ENCODE data around the gene NAV2.

NAV2 gene

GRCh38 chr11:19827399-19828135, 114.9 kb downstream of the NAV2 start:
- no peak for TF ChIP-seq CTCF (IDR thresholded peaks at IDR 0.05; ENCODE audit: low read depth, low read length, missing control alignments)
- no peak overlapping the region for H3K27ac ChIP-seq
- no peaks in the 10 kb centered on the region for H3K36me3 ChIP-seq (replicated peaks)
- no peak overlapping the region for H3K4me3 ChIP-seq (ENCODE audit: low read depth, low read length)
- no peaks in the 10 kb centered on the region for H3K27me3 ChIP-seq (replicated peaks)
- in situ Hi-C loops (cut with HindIII; ENCODE audit: low pct_ligation_motif_present, low sequenced_read_pairs) = no loop called here
- DNase-seq = no peak

DNA sequence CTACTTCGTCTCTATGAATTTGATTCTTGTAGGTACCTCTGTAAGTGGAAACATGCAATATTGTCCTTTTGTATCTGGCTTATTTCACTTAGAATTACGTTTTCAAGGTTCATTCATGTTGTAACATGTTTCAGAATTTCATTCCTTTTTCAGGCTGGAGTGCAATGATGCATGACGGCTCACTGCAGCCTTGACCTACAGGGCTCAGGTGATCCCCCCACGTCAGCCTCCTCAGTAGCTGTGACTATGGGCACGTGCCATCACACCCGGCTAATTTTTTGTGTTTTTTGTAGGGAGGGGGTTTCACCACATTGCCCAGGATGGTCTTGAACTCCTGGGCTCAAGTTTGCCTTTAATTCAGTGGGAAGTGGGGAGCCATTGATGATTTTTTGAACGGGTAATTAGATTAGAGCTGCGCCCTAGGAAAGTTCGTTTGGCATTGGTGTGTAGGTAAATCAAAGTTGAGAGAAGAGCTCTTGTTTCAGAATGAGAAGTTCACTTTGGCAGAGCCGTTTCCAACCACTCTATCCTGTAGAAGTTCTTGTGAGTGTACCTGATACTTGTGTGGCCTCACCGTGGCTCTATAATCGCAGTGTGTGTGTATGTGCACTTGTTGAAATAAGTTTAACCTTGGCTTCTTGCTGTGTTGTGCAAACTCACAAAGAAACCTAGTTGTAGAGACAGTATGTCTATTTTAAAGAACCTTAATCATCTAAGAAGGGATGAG, 115.9 kb downstream of the NAV2 start:
- no peaks in the 10 kb centered on the region for H3K27me3 ChIP-seq (replicated peaks)
- in situ Hi-C loops (cut with HindIII; ENCODE audit: low pct_ligation_motif_present, low sequenced_read_pairs) = no loop called here
- DNase-seq = no peak
- H3K36me3 ChIP-seq (replicated peaks) = peaks cover 4% of the 10 kb centered on the region
- H3K27ac ChIP-seq = no peak overlapping the region
- H3K4me3 ChIP-seq (ENCODE audit: low read depth, low read length) = no peak overlapping the region
- TF ChIP-seq CTCF (IDR thresholded peaks at IDR 0.05; ENCODE audit: low read depth, low read length, missing control alignments) = no peak

DNA sequence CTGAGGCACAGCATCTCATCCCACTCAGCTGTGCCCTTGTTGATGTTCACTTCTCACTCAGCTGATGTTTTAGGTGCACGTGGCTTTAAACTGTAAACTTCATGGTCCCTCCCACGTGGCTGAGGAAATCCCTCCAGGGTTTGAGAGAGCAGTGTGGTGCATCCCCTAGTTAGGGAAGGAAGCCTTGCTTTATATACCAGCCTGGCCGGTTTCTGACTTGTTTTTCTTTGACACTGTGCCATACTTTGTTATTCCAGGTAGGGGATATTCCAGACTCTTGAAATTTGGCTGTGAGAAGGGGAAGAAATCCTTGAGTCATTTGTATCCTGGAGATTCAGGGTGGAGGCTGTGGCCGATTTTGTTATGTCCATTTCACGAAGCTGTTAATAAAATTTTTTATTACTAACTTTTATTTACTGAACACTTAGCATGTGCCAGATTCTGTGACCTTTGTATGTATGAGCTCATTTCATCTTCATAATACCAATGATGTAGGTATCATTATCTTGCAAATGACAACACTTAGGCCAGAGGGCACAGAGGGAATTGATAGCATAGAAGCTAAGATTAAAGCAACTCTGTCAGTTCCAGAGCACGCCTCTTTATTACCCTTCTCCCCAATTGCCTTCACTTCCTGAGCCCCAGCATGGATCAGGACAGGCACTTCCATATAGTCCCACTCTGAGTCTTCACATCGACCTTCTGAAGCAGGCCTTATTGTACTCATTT, 116.6 kb downstream of the NAV2 start:
- no peaks in the 10 kb centered on the region for H3K27me3 ChIP-seq (replicated peaks)
- peaks cover 6% of the 10 kb centered on the region for H3K36me3 ChIP-seq (replicated peaks)
- in situ Hi-C loops (cut with HindIII; ENCODE audit: low pct_ligation_motif_present, low sequenced_read_pairs) = no loop called here

GRCh38 chr11:19832086-19832750, 119.6 kb downstream of the NAV2 start:
- TF ChIP-seq CTCF (IDR thresholded peaks at IDR 0.05; ENCODE audit: low read depth, low read length, missing control alignments) = no peak
- H3K36me3 ChIP-seq (replicated peaks) = peaks cover 6% of the 10 kb centered on the region
- in situ Hi-C loops (cut with HindIII; ENCODE audit: low pct_ligation_motif_present, low sequenced_read_pairs) = no loop called here
- no peak overlapping the region for H3K4me3 ChIP-seq (ENCODE audit: low read depth, low read length)
- no peaks in the 10 kb centered on the region for H3K27me3 ChIP-seq (replicated peaks)
- H3K27ac ChIP-seq = no peak overlapping the region
- no peak for DNase-seq

More for the DNA sequence above, 116.6 kb downstream of the NAV2 start:
- Histone ChIP-seq H3K4me3 (ENCODE audit: low read depth, low read length) (no peak overlapping the region), H3K27ac (no peak overlapping the region)
- no peak for TF ChIP-seq CTCF (IDR thresholded peaks at IDR 0.05; ENCODE audit: low read depth, low read length, missing control alignments)
- no peak for DNase-seq

DNA sequence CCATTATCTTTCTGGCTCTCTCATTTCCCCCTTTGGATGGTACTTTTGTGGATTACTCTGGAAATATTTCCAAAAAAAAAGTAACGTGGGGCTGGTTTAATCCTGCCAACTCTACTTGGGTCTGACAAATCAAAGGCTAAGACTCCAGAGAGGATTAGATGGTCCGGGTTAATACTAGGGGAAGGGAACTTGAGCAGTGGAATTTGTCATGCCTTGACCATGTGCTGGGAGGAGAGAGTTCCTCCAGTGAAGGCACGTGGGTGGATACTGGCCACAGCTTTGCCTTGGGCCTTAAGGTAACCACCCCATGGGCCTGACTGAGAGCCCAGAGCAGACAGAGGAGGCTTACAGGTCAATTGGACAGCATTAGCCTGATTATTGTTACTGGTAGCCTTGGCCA, 120.3 kb downstream of the NAV2 start:
- in situ Hi-C loops (cut with HindIII; ENCODE audit: low pct_ligation_motif_present, low sequenced_read_pairs) = no loop called here
- Histone ChIP-seq H3K4me3 (ENCODE audit: low read depth, low read length) (no peak overlapping the region), H3K27ac (no peak overlapping the region), H3K27me3 (replicated peaks) (no peaks in the 10 kb centered on the region), H3K36me3 (replicated peaks) (peaks cover 6% of the 10 kb centered on the region)
- no peak for TF ChIP-seq CTCF (IDR thresholded peaks at IDR 0.05; ENCODE audit: low read depth, low read length, missing control alignments)
- DNase-seq = no peak
